ENCODE measurements around the gene FMO2. TPM values are rescaled to one million over a fixed set of nuclear protein-coding genes. Genes with fewer than 3 reads are reported as not detected.
A peak's percentile ranks its signal among the peaks of the same experiment; 100 is the strongest.

The FMO2 gene
- total RNA-seq, 1 donor = 0.45 TPM

DNA sequence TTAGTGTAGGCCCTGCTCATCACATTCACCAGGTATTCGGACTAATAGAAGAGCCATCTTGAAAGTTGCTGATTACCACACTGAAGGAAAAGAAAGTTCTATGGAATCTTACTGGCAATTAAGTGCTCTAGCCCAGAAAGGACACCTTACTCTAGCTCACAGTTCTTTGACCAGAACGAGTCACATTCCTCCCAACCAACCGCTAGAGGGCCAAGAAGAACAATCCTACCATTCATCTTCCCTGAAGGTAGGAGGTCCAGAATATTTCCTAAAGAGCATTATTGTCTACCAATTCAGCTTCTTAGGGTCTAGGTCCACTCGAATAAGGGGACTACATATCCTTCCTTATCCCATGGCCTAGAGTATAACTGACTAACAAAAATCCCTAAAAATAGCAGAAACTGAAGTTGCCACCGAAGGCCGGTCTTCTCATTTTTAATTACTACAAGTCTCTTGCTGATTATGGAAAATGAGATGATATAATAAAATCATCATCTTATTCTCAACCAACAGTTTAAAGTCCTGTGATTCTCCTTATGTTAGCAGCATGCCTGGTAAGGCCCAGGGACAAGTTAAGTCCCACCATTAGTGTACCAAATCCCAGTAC, 60.5 kb downstream of the FMO2 start:
- TF ChIP-seq, protein P1, sequence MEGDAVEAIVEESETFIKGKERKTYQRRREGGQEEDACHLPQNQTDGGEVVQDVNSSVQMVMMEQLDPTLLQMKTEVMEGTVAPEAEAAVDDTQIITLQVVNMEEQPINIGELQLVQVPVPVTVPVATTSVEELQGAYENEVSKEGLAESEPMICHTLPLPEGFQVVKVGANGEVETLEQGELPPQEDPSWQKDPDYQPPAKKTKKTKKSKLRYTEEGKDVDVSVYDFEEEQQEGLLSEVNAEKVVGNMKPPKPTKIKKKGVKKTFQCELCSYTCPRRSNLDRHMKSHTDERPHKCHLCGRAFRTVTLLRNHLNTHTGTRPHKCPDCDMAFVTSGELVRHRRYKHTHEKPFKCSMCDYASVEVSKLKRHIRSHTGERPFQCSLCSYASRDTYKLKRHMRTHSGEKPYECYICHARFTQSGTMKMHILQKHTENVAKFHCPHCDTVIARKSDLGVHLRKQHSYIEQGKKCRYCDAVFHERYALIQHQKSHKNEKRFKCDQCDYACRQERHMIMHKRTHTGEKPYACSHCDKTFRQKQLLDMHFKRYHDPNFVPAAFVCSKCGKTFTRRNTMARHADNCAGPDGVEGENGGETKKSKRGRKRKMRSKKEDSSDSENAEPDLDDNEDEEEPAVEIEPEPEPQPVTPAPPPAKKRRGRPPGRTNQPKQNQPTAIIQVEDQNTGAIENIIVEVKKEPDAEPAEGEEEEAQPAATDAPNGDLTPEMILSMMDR (IDR thresholded peaks at IDR 0.05; ENCODE audit: insufficient read depth, low read length) = peak; percentile 89
- peak; percentile 69 for DNase-seq (ENCODE audit: low read depth)
- H3K4me3 ChIP-seq (ENCODE audit: low read depth, low read length) = no peak overlapping the region

DNA sequence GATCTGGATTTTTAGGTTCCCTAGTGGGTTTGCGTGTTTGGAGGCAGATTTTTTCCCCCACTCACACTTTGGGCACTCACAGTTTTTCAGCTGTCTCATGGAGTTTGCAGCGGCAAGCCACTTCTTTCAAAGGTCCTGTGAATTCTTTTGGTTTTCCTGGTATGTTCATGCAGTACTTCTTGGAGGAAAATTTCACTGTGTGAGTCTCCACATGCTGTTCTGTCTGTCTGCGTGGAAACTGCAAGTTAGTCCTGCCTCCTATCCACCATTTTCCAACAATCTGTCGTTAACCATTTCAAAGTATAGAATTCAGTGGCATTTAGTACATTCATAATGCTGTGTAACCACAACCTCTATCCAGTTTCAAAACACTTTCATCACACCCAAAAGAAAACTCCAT, 62.4 kb downstream of the FMO2 start:
- H3K4me3 ChIP-seq (ENCODE audit: low read depth, low read length) = no peak overlapping the region
- TF ChIP-seq, protein P1 (IDR thresholded peaks at IDR 0.05; ENCODE audit: insufficient read depth, low read length) = no peak
- no peak for DNase-seq (ENCODE audit: low read depth)

DNA sequence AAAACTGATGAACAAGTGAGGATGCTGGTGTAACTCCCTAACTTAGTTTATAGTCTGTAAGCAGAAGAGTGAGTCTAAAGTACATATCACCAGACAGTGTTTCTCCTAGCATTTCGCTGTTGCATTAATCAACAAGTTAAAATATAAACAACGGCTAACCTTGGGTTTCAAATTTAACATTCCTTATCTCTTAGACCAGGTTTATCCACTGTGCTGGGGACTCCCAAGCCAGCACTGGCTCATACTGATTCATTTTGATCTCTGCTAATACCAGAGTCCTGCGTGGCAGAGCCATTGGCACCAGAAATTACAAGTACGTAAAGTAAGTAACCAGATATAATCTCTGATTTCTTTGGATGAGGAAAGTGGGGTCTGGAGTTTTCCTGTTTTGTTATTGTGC, 63.2 kb downstream of the FMO2 start, which contains the start of gene FMO1:
Gene FMO1 (plus strand): TSS at position 193 of the 400 bp plus-strand sequence. CDS start 9,594 bp downstream, outside the sequence.
- DNase-seq (ENCODE audit: low read depth) = no peak
- TF ChIP-seq, protein P1 (IDR thresholded peaks at IDR 0.05; ENCODE audit: insufficient read depth, low read length) = no peak
- no peak within 1 kb of the TSS for H3K4me3 ChIP-seq (ENCODE audit: low read depth, low read length)

DNA sequence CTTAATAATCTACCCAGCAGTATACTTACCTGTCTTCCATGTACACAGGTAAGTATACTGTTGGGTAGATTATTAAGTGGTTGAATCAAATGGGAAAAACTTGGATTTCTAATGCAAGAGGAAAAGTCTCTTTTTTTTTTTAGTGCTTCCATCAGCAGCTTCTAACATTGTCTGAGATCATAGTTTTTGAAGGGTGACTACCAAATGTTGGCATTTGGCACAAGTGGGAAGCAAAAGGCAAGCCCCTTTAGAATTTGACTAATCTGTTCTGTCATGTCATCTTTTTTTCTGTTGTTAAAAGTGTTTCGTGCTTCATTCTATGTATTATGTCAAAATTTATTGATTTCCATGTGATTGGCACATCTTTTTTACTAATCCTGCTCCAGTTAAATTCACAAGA, 63.7 kb downstream of the FMO2 start:
- DNase-seq (ENCODE audit: low read depth) = no peak
- TF ChIP-seq, protein P1 (IDR thresholded peaks at IDR 0.05; ENCODE audit: insufficient read depth, low read length) = no peak
- no peak overlapping the region for H3K4me3 ChIP-seq (ENCODE audit: low read depth, low read length)

GRCh38 chr1:171250263-171250662, 65.2 kb downstream of the FMO2 start:
- no peak for DNase-seq (ENCODE audit: low read depth)
- no peak overlapping the region for H3K4me3 ChIP-seq (ENCODE audit: low read depth, low read length)
- TF ChIP-seq, protein P1 (IDR thresholded peaks at IDR 0.05; ENCODE audit: insufficient read depth, low read length) = no peak

- H3K4me3 ChIP-seq (ENCODE audit: low read depth, low read length) = peak overlapping the region; percentile 60
- DNase-seq (ENCODE audit: low read depth) = peak; percentile 12
Observed at GRCh38 chr1:171251042-171251951, 66.2 kb downstream of the FMO2 start.

More at GRCh38 chr1:171251042-171251951, 66.2 kb downstream of the FMO2 start:
- TF ChIP-seq, protein P1 (IDR thresholded peaks at IDR 0.05; ENCODE audit: insufficient read depth, low read length) = peak; percentile 68

Data from fibroblast of the aortic adventitia (primary cell).